BE2C (cell line): ENCODE data around the gene SELE.
"Not testable (repeated sequence)": the region's sequence is repeated elsewhere in the genome, so short reads cannot be mapped to it uniquely, and the experiment has no call there.

Experiments
- DNase-seq: peaks from one replicate; pipeline ENCODE4 v3.0.0-alpha.2; 2020
- H3K27me3 ChIP-seq: fragments of 250-450 bp; sonication (Bioruptor Pico); 2 replicates; pipeline ENCODE4 v1.5.1; 2020; ENCODE audit warnings: mild to moderate bottlenecking
- H3K36me3 ChIP-seq: fragments of 250-450 bp; sonication (Bioruptor Pico); 2 replicates; pipeline ENCODE4 v1.5.1; 2020; ENCODE audit warnings: mild to moderate bottlenecking
- H3K4me1 ChIP-seq: fragments of 250-450 bp; sonication (Bioruptor Pico); 2 replicates; pipeline ENCODE4 v1.5.1; 2020
- H3K4me3 ChIP-seq: 2 replicates; pipeline ENCODE4 v1.5.1; 2011; ENCODE audit warnings: low read depth, low read length
- H3K9me3 ChIP-seq: fragments of 250-450 bp; sonication (Bioruptor Pico); 2 replicates; pipeline ENCODE4 v1.5.1; 2020
- CTCF ChIP-seq: IDR thresholded peaks from 2 replicates; pipeline ENCODE4 v1.5.1; 2012; ENCODE audit warnings: mild to moderate bottlenecking, low read depth, low read length

SELE gene

GRCh38 chr1:169727307-169727706 lies 6.6 kb downstream of the SELE start:
- Histone ChIP-seq H3K36me3 (no peaks in the 10 kb centered on the region), H3K4me3 (no peak overlapping the region), H3K27me3 (peaks cover 22% of the 10 kb centered on the region), H3K9me3 (no peaks in the 10 kb centered on the region), H3K4me1 (no peaks in the 10 kb centered on the region)
- TF ChIP-seq CTCF: no peak
- DNase-seq: no peak

DNA sequence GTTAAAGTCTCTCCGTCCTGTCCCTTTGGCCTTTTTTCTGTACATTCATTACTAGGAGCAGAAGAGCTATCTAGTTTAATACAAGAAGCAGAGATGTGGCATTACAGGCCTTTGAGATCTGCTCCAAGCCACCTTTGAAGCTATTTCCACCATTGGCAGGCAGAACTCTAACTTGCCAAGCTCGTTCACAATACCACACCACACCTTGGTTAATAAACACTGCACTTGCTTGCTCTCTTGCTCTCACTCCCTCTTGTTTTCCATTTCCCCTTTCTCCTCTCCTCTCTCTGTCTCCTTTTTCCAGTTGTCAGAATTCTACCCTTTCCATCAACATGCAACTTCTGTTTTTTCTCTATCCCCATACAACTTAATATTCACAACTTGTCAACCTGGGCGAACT lies 7.0 kb downstream of the SELE start:
- H3K27me3 ChIP-seq: peaks cover 22% of the 10 kb centered on the region
- no peak overlapping the region for H3K4me3 ChIP-seq
- DNase-seq: no peak
- TF ChIP-seq CTCF: no peak
- no peaks in the 10 kb centered on the region for H3K36me3 ChIP-seq
- no peaks in the 10 kb centered on the region for H3K9me3 ChIP-seq
- no peaks in the 10 kb centered on the region for H3K4me1 ChIP-seq

- no peaks in the 10 kb centered on the region for H3K9me3 ChIP-seq
- H3K27me3 ChIP-seq: peaks cover 19% of the 10 kb centered on the region
- H3K4me3 ChIP-seq: no peak overlapping the region
- no peaks in the 10 kb centered on the region for H3K4me1 ChIP-seq
- H3K36me3 ChIP-seq: no peaks in the 10 kb centered on the region
- DNase-seq: no peak
- TF ChIP-seq CTCF: no peak
Observed at GRCh38 chr1:169725930-169726329, 7.9 kb downstream of the SELE start.

- no peak for TF ChIP-seq CTCF
- Histone ChIP-seq H3K9me3 (no peaks in the 10 kb centered on the region), H3K4me1 (no peaks in the 10 kb centered on the region), H3K27me3 (peaks cover 19% of the 10 kb centered on the region), H3K4me3 (no peak overlapping the region), H3K36me3 (no peaks in the 10 kb centered on the region)
- DNase-seq: no peak
Observed at GRCh38 chr1:169724168-169724567, 9.7 kb downstream of the SELE start.

DNA sequence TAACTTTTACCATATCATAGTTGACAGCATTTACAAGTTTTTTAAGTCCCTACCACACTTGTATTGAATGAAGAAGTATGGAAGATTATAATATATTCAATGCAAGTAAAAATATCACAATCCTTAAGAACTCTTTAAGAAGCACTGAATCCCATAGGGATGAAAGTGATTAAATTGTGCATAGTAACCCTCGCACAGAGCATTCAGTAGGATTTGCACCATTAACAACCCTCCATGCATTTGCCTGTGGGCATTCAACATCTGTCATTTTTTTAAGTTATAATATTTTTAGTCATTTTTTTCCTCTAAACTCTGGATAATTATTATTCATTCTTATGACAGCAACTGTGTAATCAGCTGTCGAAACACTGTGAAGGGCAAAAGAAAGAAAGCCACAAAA lies 10.1 kb downstream of the SELE start:
- DNase-seq: no peak
- Histone ChIP-seq H3K27me3 (peaks cover 19% of the 10 kb centered on the region), H3K9me3 (no peaks in the 10 kb centered on the region), H3K36me3 (no peaks in the 10 kb centered on the region), H3K4me1 (no peaks in the 10 kb centered on the region), H3K4me3 (no peak overlapping the region)
- TF ChIP-seq CTCF: no peak

- Histone ChIP-seq H3K36me3 (no peaks in the 10 kb centered on the region), H3K27me3 (peaks cover 19% of the 10 kb centered on the region), H3K4me1 (no peaks in the 10 kb centered on the region), H3K4me3 (no peak overlapping the region), H3K9me3 (no peaks in the 10 kb centered on the region)
- no peak for DNase-seq
- no peak for TF ChIP-seq CTCF
Observed at GRCh38 chr1:169722779-169723178, 11.1 kb downstream of the SELE start.

GRCh38 chr1:169715100-169715499 lies 18.8 kb downstream of the SELE start:
- not testable (repeated sequence) for H3K36me3 ChIP-seq, H3K4me1 ChIP-seq, H3K27me3 ChIP-seq, H3K4me3 ChIP-seq, DNase-seq, H3K9me3 ChIP-seq

- not testable (repeated sequence) for H3K4me3 ChIP-seq, H3K9me3 ChIP-seq, DNase-seq, H3K4me1 ChIP-seq, H3K36me3 ChIP-seq, H3K27me3 ChIP-seq
Observed at GRCh38 chr1:169713090-169713489, 20.8 kb downstream of the SELE start.
